ENCODE measurements around the gene VAV3. TPM values are rescaled to one million over a fixed set of nuclear protein-coding genes. Genes with fewer than 3 reads are reported as not detected.
A peak's percentile ranks its signal among the peaks of the same experiment; 100 is the strongest.

VAV3 gene
- total RNA-seq, 1 donor from 2014 or later = 4.8 TPM

DNA sequence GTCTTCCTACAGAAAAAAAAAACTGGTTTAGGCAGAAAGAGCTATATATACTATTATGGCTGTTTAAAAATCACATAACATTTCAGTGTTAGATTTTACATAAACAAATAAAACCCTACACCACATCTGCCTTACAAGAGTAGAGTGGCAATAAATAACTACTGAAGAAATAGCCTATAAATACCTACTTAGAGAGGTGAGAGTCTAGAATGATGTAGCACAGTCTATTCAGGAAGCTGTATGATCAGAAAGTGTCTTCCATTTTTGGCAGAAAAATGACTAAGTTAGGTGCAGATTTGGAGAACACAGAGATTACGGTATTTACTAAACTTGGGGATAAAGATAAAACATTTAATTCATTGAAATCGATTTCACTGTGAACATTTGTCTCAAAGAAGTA is 75.5 kb downstream of the VAV3 start:
- TF ChIP-seq, protein P1, sequence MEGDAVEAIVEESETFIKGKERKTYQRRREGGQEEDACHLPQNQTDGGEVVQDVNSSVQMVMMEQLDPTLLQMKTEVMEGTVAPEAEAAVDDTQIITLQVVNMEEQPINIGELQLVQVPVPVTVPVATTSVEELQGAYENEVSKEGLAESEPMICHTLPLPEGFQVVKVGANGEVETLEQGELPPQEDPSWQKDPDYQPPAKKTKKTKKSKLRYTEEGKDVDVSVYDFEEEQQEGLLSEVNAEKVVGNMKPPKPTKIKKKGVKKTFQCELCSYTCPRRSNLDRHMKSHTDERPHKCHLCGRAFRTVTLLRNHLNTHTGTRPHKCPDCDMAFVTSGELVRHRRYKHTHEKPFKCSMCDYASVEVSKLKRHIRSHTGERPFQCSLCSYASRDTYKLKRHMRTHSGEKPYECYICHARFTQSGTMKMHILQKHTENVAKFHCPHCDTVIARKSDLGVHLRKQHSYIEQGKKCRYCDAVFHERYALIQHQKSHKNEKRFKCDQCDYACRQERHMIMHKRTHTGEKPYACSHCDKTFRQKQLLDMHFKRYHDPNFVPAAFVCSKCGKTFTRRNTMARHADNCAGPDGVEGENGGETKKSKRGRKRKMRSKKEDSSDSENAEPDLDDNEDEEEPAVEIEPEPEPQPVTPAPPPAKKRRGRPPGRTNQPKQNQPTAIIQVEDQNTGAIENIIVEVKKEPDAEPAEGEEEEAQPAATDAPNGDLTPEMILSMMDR (IDR thresholded peaks at IDR 0.05; ENCODE audit: insufficient read depth, low read length, poor library complexity, severe bottlenecking) = no peak

GRCh38 chr1:107883562-107883961 is 81.4 kb downstream of the VAV3 start:
- H3K36me3 ChIP-seq (ENCODE audit: control insufficient read depth, insufficient read depth, low read length) = no peaks in the 10 kb centered on the region
- TF ChIP-seq, protein P1 (IDR thresholded peaks at IDR 0.05; ENCODE audit: insufficient read depth, low read length, poor library complexity, severe bottlenecking) = no peak
- no peaks in the 10 kb centered on the region for H3K27me3 ChIP-seq (ENCODE audit: control insufficient read depth, insufficient read depth, low read length)
- no peak overlapping the region for H3K4me3 ChIP-seq (ENCODE audit: low read depth, low read length)
- no peak for DNase-seq (ENCODE audit: low read depth)

More for the DNA sequence above, 75.5 kb downstream of the VAV3 start:
- H3K4me3 ChIP-seq (ENCODE audit: low read depth, low read length) = no peak overlapping the region
- no peaks in the 10 kb centered on the region for H3K36me3 ChIP-seq (ENCODE audit: control insufficient read depth, insufficient read depth, low read length)
- no peak for DNase-seq (ENCODE audit: low read depth)
- no peaks in the 10 kb centered on the region for H3K27me3 ChIP-seq (ENCODE audit: control insufficient read depth, insufficient read depth, low read length)

- H3K4me3 ChIP-seq (ENCODE audit: low read depth, low read length) = no peak overlapping the region
- no peak for DNase-seq (ENCODE audit: low read depth)
- TF ChIP-seq, protein P1 (IDR thresholded peaks at IDR 0.05; ENCODE audit: insufficient read depth, low read length, poor library complexity, severe bottlenecking) = no peak
- H3K27me3 ChIP-seq (ENCODE audit: control insufficient read depth, insufficient read depth, low read length) = no peaks in the 10 kb centered on the region
- no peaks in the 10 kb centered on the region for H3K36me3 ChIP-seq (ENCODE audit: control insufficient read depth, insufficient read depth, low read length)
These were observed 85.1 kb downstream of the VAV3 start for GRCh38 chr1:107879927-107880326.

GRCh38 chr1:107879346-107879745 is 85.6 kb downstream of the VAV3 start:
- no peaks in the 10 kb centered on the region for H3K36me3 ChIP-seq (ENCODE audit: control insufficient read depth, insufficient read depth, low read length)
- TF ChIP-seq, protein P1 (IDR thresholded peaks at IDR 0.05; ENCODE audit: insufficient read depth, low read length, poor library complexity, severe bottlenecking) = no peak
- DNase-seq (ENCODE audit: low read depth) = no peak

DNA sequence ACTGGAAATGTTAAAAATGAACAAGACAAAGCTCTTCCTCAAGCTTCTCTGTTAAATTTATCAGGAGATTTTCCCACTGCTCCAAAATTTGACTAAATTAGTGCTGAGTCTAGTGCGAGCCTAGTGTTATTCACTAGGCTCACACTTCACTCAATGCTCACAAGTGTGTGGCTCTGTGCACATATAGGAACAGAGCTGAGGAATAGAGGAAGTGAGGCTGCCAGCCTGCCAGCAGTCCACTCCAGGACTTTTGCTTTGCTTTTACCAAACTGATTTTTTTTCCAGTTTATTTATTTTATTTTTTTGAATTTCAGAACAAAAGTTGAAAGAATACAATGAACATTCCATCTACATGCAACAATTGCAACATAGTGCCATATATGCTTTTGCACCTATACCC is 87.2 kb downstream of the VAV3 start:
- DNase-seq (ENCODE audit: low read depth) = no peak
- H3K4me3 ChIP-seq (ENCODE audit: low read depth, low read length) = no peak overlapping the region
- no peaks in the 10 kb centered on the region for H3K36me3 ChIP-seq (ENCODE audit: control insufficient read depth, insufficient read depth, low read length)
- H3K27me3 ChIP-seq (ENCODE audit: control insufficient read depth, insufficient read depth, low read length) = no peaks in the 10 kb centered on the region
- TF ChIP-seq, protein P1 (IDR thresholded peaks at IDR 0.05; ENCODE audit: insufficient read depth, low read length, poor library complexity, severe bottlenecking) = no peak

More at GRCh38 chr1:107879346-107879745, 85.6 kb downstream of the VAV3 start:
- Histone ChIP-seq H3K27me3 (ENCODE audit: control insufficient read depth, insufficient read depth, low read length) (no peaks in the 10 kb centered on the region), H3K4me3 (ENCODE audit: low read depth, low read length) (no peak overlapping the region)

- H3K4me3 ChIP-seq (ENCODE audit: low read depth, low read length) = no peak overlapping the region
- no peaks in the 10 kb centered on the region for H3K36me3 ChIP-seq (ENCODE audit: control insufficient read depth, insufficient read depth, low read length)
- peak; percentile 23 for DNase-seq (ENCODE audit: low read depth)
- TF ChIP-seq, protein P1 (IDR thresholded peaks at IDR 0.05; ENCODE audit: insufficient read depth, low read length, poor library complexity, severe bottlenecking) = no peak
- no peaks in the 10 kb centered on the region for H3K27me3 ChIP-seq (ENCODE audit: control insufficient read depth, insufficient read depth, low read length)
These were observed 87.9 kb downstream of the VAV3 start for GRCh38 chr1:107877092-107877491.

All from kidney epithelial cell (primary cell).